ENCODE measurements around the gene MYO3A.

The MYO3A gene

GRCh38 chr10:25959540-25960232 is 25.7 kb downstream of the MYO3A start:
- Histone ChIP-seq H3K27me3 (ENCODE audit: low read length) (no peaks in the 10 kb centered on the region), H3F3A (ENCODE audit: insufficient read depth) (no peaks in the 10 kb centered on the region), H3K9me2 (replicated peaks; ENCODE audit: insufficient read depth, low read length) (no peaks in the 10 kb centered on the region), H3K36me3 (ENCODE audit: low read length) (no peaks in the 10 kb centered on the region), H3K79me2 (ENCODE audit: insufficient read depth, low read length) (no peaks in the 10 kb centered on the region), H3K9ac (ENCODE audit: low read length) (no peak overlapping the region), H4K20me1 (ENCODE audit: low read depth, low read length) (no peaks in the 10 kb centered on the region), H2AFZ (ENCODE audit: low read depth, low read length, severe bottlenecking) (no peak overlapping the region), H3K4me3 (ENCODE audit: insufficient read depth, low read length, poor library complexity, severe bottlenecking) (no peak overlapping the region), H3K9me3 (ENCODE audit: insufficient read depth, low read length) (no peaks in the 10 kb centered on the region), H3K27ac (ENCODE audit: low read depth, low read length) (no peak overlapping the region), H3K4me2 (ENCODE audit: low read depth, low read length, poor library complexity, severe bottlenecking) (no peak overlapping the region)
- no peak for TF ChIP-seq CTCF (IDR thresholded peaks at IDR 0.05; ENCODE audit: insufficient read depth, low read length, poor library complexity, severe bottlenecking)

- TF ChIP-seq CTCF (IDR thresholded peaks at IDR 0.05; ENCODE audit: insufficient read depth, low read length, poor library complexity, severe bottlenecking) = no peak
- TF ChIP-seq EZH2phosphoT487 (conservative IDR thresholded peaks at IDR 0.05; ENCODE audit: low read length) = no peak
Measured at GRCh38 chr10:25965584-25965983, 31.6 kb downstream of the MYO3A start.

GRCh38 chr10:25966844-25967243 is 32.8 kb downstream of the MYO3A start:
- Histone ChIP-seq H3K4me2 (ENCODE audit: low read depth, low read length, poor library complexity, severe bottlenecking) (no peak overlapping the region), H3K79me2 (ENCODE audit: insufficient read depth, low read length) (no peaks in the 10 kb centered on the region), H3K27ac (ENCODE audit: low read depth, low read length) (no peak overlapping the region), H3K9me2 (replicated peaks; ENCODE audit: insufficient read depth, low read length) (no peaks in the 10 kb centered on the region), H3K9me3 (ENCODE audit: insufficient read depth, low read length) (no peaks in the 10 kb centered on the region), H3F3A (ENCODE audit: insufficient read depth) (no peaks in the 10 kb centered on the region), H4K20me1 (ENCODE audit: low read depth, low read length) (no peaks in the 10 kb centered on the region), H3K9ac (ENCODE audit: low read length) (no peak overlapping the region), H3K4me3 (ENCODE audit: insufficient read depth, low read length, poor library complexity, severe bottlenecking) (no peak overlapping the region), H3K27me3 (ENCODE audit: low read length) (no peaks in the 10 kb centered on the region), H2AFZ (ENCODE audit: low read depth, low read length, severe bottlenecking) (no peak overlapping the region), H3K36me3 (ENCODE audit: low read length) (no peaks in the 10 kb centered on the region)
- TF ChIP-seq CTCF (IDR thresholded peaks at IDR 0.05; ENCODE audit: insufficient read depth, low read length, poor library complexity, severe bottlenecking) (no peak), EZH2phosphoT487 (conservative IDR thresholded peaks at IDR 0.05; ENCODE audit: low read length) (no peak)

More at GRCh38 chr10:25965584-25965983, 31.6 kb downstream of the MYO3A start:
- Histone ChIP-seq H3K36me3 (ENCODE audit: low read length) (no peaks in the 10 kb centered on the region), H3K9me3 (ENCODE audit: insufficient read depth, low read length) (no peaks in the 10 kb centered on the region), H3K27me3 (ENCODE audit: low read length) (no peaks in the 10 kb centered on the region), H3K4me2 (ENCODE audit: low read depth, low read length, poor library complexity, severe bottlenecking) (no peak overlapping the region), H3K27ac (ENCODE audit: low read depth, low read length) (no peak overlapping the region), H3K9me2 (replicated peaks; ENCODE audit: insufficient read depth, low read length) (no peaks in the 10 kb centered on the region), H3K9ac (ENCODE audit: low read length) (no peak overlapping the region), H2AFZ (ENCODE audit: low read depth, low read length, severe bottlenecking) (no peak overlapping the region), H3F3A (ENCODE audit: insufficient read depth) (no peaks in the 10 kb centered on the region), H3K79me2 (ENCODE audit: insufficient read depth, low read length) (no peaks in the 10 kb centered on the region), H3K4me3 (ENCODE audit: insufficient read depth, low read length, poor library complexity, severe bottlenecking) (no peak overlapping the region), H4K20me1 (ENCODE audit: low read depth, low read length) (no peaks in the 10 kb centered on the region)

Measured in SU-DHL-6 (cell line).